Measurements from ENCODE around the gene TMEM163.

The TMEM163 gene

GRCh38 chr2:134443814-134444480 is 274.9 kb downstream of the TMEM163 start:
- in situ Hi-C loops (cut with HindIII; ENCODE audit: low sequenced_read_pairs) = no loop called here
- no peak overlapping the region for H3K4me3 ChIP-seq (ENCODE audit: low read depth, low read length)
- TF ChIP-seq CTCF (IDR thresholded peaks at IDR 0.05; ENCODE audit: low read depth, low read length) = no peak
- no peak for DNase-seq (ENCODE audit: low read depth, low spot score)

- no peak overlapping the region for H3K4me3 ChIP-seq (ENCODE audit: low read depth, low read length)
- DNase-seq (ENCODE audit: low read depth, low spot score) = no peak
- in situ Hi-C loops (cut with HindIII; ENCODE audit: low sequenced_read_pairs) = no loop called here
- TF ChIP-seq CTCF (IDR thresholded peaks at IDR 0.05; ENCODE audit: low read depth, low read length) = no peak
These were observed 277.5 kb downstream of the TMEM163 start for GRCh38 chr2:134441153-134441863.

- H3K4me3 ChIP-seq (ENCODE audit: low read depth, low read length) = no peak overlapping the region
- DNase-seq (ENCODE audit: low read depth, low spot score) = no peak
- TF ChIP-seq CTCF (IDR thresholded peaks at IDR 0.05; ENCODE audit: low read depth, low read length) = no peak
- in situ Hi-C loops (cut with HindIII; ENCODE audit: low sequenced_read_pairs) = no loop called here
These were observed 278.4 kb downstream of the TMEM163 start for GRCh38 chr2:134440336-134440909.

DNA sequence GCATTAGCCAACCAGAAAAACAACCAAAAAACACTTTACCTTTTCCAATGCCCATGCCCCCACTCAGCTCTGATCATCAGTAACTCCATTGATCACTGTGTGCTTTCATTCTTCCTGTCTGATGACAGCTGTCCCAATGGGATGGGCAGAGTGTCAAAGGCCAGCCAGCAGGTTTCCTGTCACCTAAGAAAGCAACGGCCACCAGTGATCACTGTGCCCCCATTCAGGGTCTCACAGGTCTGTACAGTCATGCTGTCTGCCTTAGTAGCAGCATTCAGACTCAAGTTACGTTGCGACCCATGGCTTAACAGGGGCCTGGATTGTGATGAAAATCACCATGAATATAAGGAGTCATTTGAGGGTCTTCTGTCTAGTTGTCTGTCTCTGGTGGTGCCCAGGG is 280.4 kb downstream of the TMEM163 start:
- in situ Hi-C loops (cut with HindIII; ENCODE audit: low sequenced_read_pairs) = no loop called here
- H3K4me3 ChIP-seq (ENCODE audit: low read depth, low read length) = no peak overlapping the region
- DNase-seq (ENCODE audit: low read depth, low spot score) = no peak
- TF ChIP-seq CTCF (IDR thresholded peaks at IDR 0.05; ENCODE audit: low read depth, low read length) = no peak

- DNase-seq (ENCODE audit: low read depth, low spot score) = no peak
- no peak overlapping the region for H3K4me3 ChIP-seq (ENCODE audit: low read depth, low read length)
- TF ChIP-seq CTCF (IDR thresholded peaks at IDR 0.05; ENCODE audit: low read depth, low read length) = no peak
- in situ Hi-C loops (cut with HindIII; ENCODE audit: low sequenced_read_pairs) = no loop called here
These were observed 282.1 kb downstream of the TMEM163 start for GRCh38 chr2:134436706-134437105.

DNA sequence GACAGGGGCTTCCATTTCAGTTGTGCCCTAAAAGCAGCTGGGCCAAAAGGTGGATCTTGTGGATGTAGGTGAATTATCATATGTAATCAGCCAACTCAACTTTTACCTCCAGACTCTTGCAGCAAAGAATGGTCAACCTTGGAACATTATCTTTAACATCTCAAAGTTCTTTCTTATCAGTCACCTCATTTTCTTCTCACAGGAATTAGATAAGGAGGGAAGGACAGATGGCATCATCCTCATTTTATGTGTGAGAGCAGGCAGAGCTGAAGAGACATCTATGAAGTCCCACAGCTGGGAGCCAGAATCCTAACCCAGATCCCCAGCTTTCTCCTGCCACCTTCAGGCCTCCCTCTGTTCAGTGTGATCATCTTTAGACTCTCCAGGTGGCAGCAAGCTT is 282.9 kb downstream of the TMEM163 start:
- TF ChIP-seq CTCF (IDR thresholded peaks at IDR 0.05; ENCODE audit: low read depth, low read length) = no peak
- H3K4me3 ChIP-seq (ENCODE audit: low read depth, low read length) = no peak overlapping the region
- in situ Hi-C loops (cut with HindIII; ENCODE audit: low sequenced_read_pairs) = no loop called here
- no peak for DNase-seq (ENCODE audit: low read depth, low spot score)
